ENCODE results near the gene FOXP1. TPM values are rescaled to one million over a fixed set of nuclear protein-coding genes. Genes with fewer than 3 reads are reported as not detected.
"Not testable (repeated sequence)": the region's sequence is repeated elsewhere in the genome, so short reads cannot be mapped to it uniquely, and the experiment has no call there.

FOXP1 gene
- total and polyA plus RNA-seq, 12 donors: 4.8 to 56.0 (median 43.8) TPM

DNA sequence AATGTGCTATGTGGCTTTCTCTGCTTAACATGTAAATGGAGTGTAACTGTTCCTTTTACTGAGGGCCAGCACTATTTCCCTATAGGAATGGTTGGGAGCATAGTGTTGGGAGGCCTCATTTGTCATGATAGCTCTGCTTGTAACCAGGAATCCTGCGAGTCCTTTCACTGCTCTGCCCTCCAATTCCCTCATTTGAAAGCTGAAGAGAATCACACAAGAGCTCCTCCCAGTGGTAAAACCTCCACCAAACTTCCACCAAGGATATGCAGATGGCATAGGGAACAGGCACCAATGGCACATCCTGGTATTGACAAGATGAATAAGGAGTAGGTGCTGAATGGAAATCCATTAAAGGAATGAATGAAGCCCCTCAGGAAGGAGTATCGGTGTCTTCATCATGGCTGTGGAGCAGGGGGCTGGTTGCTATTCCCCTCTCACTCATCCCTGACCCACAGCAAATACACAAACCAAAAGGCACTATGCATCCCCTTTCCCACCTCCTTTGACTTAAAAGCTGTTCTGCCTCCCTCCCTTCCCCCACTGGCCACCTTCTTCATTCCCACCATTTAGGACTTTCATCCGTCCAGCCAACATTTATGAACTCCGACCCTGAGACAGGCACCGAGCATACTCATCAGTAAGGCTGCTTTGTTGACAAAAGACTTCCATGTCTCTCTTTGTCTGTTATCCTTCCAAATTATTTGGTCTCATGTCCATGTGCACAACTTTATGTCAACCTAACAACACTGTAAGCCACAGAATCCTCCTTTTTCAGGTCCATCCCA lies 560.8 kb downstream of the FOXP1 start:
- TF ChIP-seq, protein P1, sequence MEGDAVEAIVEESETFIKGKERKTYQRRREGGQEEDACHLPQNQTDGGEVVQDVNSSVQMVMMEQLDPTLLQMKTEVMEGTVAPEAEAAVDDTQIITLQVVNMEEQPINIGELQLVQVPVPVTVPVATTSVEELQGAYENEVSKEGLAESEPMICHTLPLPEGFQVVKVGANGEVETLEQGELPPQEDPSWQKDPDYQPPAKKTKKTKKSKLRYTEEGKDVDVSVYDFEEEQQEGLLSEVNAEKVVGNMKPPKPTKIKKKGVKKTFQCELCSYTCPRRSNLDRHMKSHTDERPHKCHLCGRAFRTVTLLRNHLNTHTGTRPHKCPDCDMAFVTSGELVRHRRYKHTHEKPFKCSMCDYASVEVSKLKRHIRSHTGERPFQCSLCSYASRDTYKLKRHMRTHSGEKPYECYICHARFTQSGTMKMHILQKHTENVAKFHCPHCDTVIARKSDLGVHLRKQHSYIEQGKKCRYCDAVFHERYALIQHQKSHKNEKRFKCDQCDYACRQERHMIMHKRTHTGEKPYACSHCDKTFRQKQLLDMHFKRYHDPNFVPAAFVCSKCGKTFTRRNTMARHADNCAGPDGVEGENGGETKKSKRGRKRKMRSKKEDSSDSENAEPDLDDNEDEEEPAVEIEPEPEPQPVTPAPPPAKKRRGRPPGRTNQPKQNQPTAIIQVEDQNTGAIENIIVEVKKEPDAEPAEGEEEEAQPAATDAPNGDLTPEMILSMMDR (IDR thresholded peaks at IDR 0.05): peak in 5 of 9 donors; percentile 18 to 50 (median 30)
- no peaks in the 10 kb centered on the region for H3K9me3 ChIP-seq
- WGBS, 2 donors: 87 to 88% methylated on average over 5 of the region's 5 CpGs
- H3K4me1 ChIP-seq: peaks cover 0 to 84% (median 32%) of the 10 kb centered on the region in 9 donors
- H3K36me3 ChIP-seq: peaks cover 0 to 31% (median 0%) of the 10 kb centered on the region in 9 donors
- ATAC-seq (peak in 2 of 8 donors; percentile 17 to 26), DNase-seq (no peak)
- intact Hi-C loops (cut with DNase I): loop anchor here in 1 of 10 donors (5.0 kb wide), 1 partner anchor 40 kb away; no protein-coding TSS in a partner anchor
- H3K4me3 ChIP-seq: no peak overlapping the region
- no peak overlapping the region for H3K27ac ChIP-seq
- H3K27me3 ChIP-seq: no peaks in the 10 kb centered on the region

DNA sequence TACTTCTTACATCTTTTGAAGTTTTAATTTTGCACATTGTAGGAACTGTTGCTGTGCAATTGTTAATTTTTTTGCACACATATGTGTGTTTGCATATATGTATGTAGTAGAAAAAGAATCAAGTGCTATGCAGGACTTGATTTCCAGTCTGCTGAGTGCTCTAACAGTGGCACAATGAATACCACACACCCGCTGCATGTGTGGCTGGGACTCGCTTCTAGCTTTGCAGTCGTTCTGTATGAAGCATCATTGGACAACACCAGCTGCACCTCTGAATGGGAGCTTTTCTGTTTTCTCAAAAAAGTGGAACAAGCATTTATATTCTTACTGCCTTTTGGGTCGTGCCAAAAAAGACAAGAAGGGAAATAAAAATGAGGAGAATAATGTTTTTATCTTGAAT lies 564.7 kb downstream of the FOXP1 start:
- H3K4me1 ChIP-seq: peaks cover 0 to 73% (median 27%) of the 10 kb centered on the region in 9 donors
- 74 to 77% methylated on average over 4 of the region's 4 CpGs for WGBS, 2 donors
- no peaks in the 10 kb centered on the region for H3K27me3 ChIP-seq
- ATAC-seq (no peak), DNase-seq (no peak)
- TF ChIP-seq, protein P1 (IDR thresholded peaks at IDR 0.05): no peak
- intact Hi-C loops (cut with DNase I): no loop called here
- H3K4me3 ChIP-seq: no peak overlapping the region
- H3K9me3 ChIP-seq: peaks cover 0 to 8% (median 0%) of the 10 kb centered on the region in 11 donors
- no peak overlapping the region for H3K27ac ChIP-seq
- H3K36me3 ChIP-seq: peaks cover 0 to 44% (median 13%) of the 10 kb centered on the region in 9 donors

DNA sequence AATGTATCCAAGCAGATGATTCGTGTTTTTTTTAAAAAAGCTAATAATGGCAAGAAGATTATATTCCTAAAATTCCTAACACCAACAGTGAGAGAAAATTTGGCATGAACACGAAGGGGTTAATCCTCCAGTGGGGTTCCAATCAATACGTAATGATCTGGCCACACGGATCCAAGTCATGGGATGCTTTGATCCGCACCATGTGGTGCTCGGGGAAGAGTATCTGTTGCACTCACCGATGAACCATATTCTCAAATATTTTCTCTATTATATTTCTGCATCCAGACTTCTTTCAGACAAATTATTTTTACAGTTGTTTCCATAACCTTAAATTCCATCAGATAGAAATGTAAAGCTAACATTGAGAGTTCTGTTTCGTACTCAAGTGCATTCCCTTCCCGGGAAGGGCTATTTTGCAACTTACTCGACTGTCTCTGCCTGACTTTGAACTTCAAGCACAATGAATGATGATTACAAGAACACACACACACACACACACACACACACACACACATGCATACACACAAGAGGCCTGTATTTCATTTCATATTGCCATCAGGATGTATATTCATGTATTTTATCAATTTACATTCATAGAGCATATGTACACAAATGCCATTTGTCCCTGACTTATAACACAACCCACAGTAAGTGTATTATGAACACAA lies 567.2 kb downstream of the FOXP1 start:
- H3K27ac ChIP-seq: peak overlapping the region in 2 of 10 donors; percentile 0 to 6
- H3K27me3 ChIP-seq: no peaks in the 10 kb centered on the region
- DNase-seq (no peak), ATAC-seq (no peak)
- peaks cover 0 to 67% (median 37%) of the 10 kb centered on the region in 9 donors for H3K4me1 ChIP-seq
- TF ChIP-seq, protein P1 (IDR thresholded peaks at IDR 0.05): no peak
- no peak overlapping the region for H3K4me3 ChIP-seq
- H3K9me3 ChIP-seq: peaks cover 0 to 8% (median 0%) of the 10 kb centered on the region in 11 donors
- H3K36me3 ChIP-seq: peaks cover 0 to 58% (median 13%) of the 10 kb centered on the region in 9 donors
- 52 to 59% methylated on average over 10 of the region's 10 CpGs for WGBS, 2 donors
- intact Hi-C loops (cut with DNase I): no loop called here

DNA sequence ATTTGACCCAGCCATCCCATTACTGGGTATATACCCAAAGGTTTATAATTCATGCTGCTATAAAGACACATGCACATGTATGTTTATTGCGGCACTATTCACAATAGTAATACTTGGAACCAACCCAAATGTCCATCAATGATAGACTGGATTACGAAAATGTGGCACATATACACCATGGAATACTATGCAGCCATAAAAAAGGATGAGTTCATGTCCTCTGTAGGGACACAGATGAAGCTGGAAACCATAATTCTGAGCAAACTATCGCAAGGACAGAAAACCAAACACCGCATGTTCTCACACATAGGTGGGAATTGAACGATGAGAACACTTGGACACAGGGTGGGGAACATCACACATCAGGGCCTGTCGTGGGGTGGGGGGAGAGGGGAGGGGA lies 568.9 kb downstream of the FOXP1 start:
- not testable (repeated sequence) for H3K27ac ChIP-seq, DNase-seq, H3K4me3 ChIP-seq, H3K9me3 ChIP-seq, H3K27me3 ChIP-seq, ATAC-seq
- intact Hi-C loops (cut with DNase I): loop anchor here in 1 of 10 donors (5.0 kb wide), 1 partner anchor 38 kb away; no protein-coding TSS in a partner anchor
- Histone ChIP-seq H3K36me3 (peaks cover 0 to 58% (median 13%) of the 10 kb centered on the region in 9 donors), H3K4me1 (peaks cover 0 to 60% (median 38%) of the 10 kb centered on the region in 9 donors)
- 98 to 99% methylated on average over 6 of the region's 6 CpGs for WGBS, 2 donors

Measured in heart right ventricle (tissue), 16 donors.